Measurements from ENCODE around the gene CHRNA7. TPM values are rescaled to one million over a fixed set of nuclear protein-coding genes. Genes with fewer than 3 reads are reported as not detected.

CHRNA7 gene
- total and polyA plus RNA-seq, 8 donors: 0.76 to 9.2 (median 4.0) TPM

- peak in 1 of 4 donors; percentile 20 for TF ChIP-seq CTCF (IDR thresholded peaks at IDR 0.05)
- 65 to 84% methylated on average over 18 of the region's 18 CpGs for WGBS, 2 donors
- no peaks in the 10 kb centered on the region for H3K27me3 ChIP-seq
- ATAC-seq: peak in 1 of 4 donors; percentile 82
- H3K4me1 ChIP-seq: peaks cover 0 to 13% (median 11%) of the 10 kb centered on the region in 3 donors
- H3K9me3 ChIP-seq: no peaks in the 10 kb centered on the region
- DNase-seq: peak in 1 of 6 donors; percentile 55
- intact Hi-C loops (cut with DNase I): no loop called here
- H3K36me3 ChIP-seq: no peaks in the 10 kb centered on the region
- FAIRE-seq: no peak
- no peak overlapping the region for H3K4me3 ChIP-seq
- no peak overlapping the region for H3K27ac ChIP-seq
Measured at GRCh38 chr15:32104061-32104995, 74.0 kb downstream of the CHRNA7 start.

- Histone ChIP-seq H3K4me1 (peaks cover 0 to 13% (median 11%) of the 10 kb centered on the region in 3 donors), H3K36me3 (no peaks in the 10 kb centered on the region), H3K27ac (no peak overlapping the region), H3K9me3 (no peaks in the 10 kb centered on the region), H3K4me3 (no peak overlapping the region), H3K27me3 (no peaks in the 10 kb centered on the region)
- DNase-seq: peak in 4 of 6 donors; percentile 26 to 48 (median 34)
- FAIRE-seq: no peak
- TF ChIP-seq CTCF (IDR thresholded peaks at IDR 0.05): no peak
- WGBS, 2 donors: 43 to 47% methylated on average over 11 of the region's 11 CpGs
- peak in 3 of 4 donors; percentile 72 to 92 (median 85) for ATAC-seq
- intact Hi-C loops (cut with DNase I): no loop called here
Measured at GRCh38 chr15:32105258-32106241, 75.2 kb downstream of the CHRNA7 start.

- no peak overlapping the region for H3K27ac ChIP-seq
- ATAC-seq (no peak), FAIRE-seq (no peak), DNase-seq (no peak)
- intact Hi-C loops (cut with DNase I): no loop called here
- no peaks in the 10 kb centered on the region for H3K9me3 ChIP-seq
- 69 to 70% methylated on average over 10 of the region's 10 CpGs for WGBS, 2 donors
- no peaks in the 10 kb centered on the region for H3K27me3 ChIP-seq
- no peak overlapping the region for H3K4me3 ChIP-seq
- H3K4me1 ChIP-seq: peaks cover 0 to 13% (median 11%) of the 10 kb centered on the region in 3 donors
- TF ChIP-seq CTCF (IDR thresholded peaks at IDR 0.05): no peak
- H3K36me3 ChIP-seq: no peaks in the 10 kb centered on the region
Measured at GRCh38 chr15:32106401-32107381, 76.4 kb downstream of the CHRNA7 start.

GRCh38 chr15:32107477-32108080 lies 77.3 kb downstream of the CHRNA7 start:
- no peak for DNase-seq
- Histone ChIP-seq H3K4me1 (peaks cover 0 to 13% (median 11%) of the 10 kb centered on the region in 3 donors), H3K9me3 (no peaks in the 10 kb centered on the region), H3K36me3 (no peaks in the 10 kb centered on the region), H3K27me3 (no peaks in the 10 kb centered on the region), H3K4me3 (no peak overlapping the region), H3K27ac (no peak overlapping the region)
- intact Hi-C loops (cut with DNase I): no loop called here
- no peak for ATAC-seq
- no peak for FAIRE-seq
- TF ChIP-seq CTCF (IDR thresholded peaks at IDR 0.05): no peak
- 95 to 97% methylated on average over 13 of the region's 13 CpGs for WGBS, 2 donors
